ENCODE measurements around the gene BIRC3.
A peak's percentile ranks its signal among the peaks of the same experiment; 100 is the strongest.
"Not testable (repeated sequence)": the region's sequence is repeated elsewhere in the genome, so short reads cannot be mapped to it uniquely, and the experiment has no call there.

BIRC3 gene

DNA sequence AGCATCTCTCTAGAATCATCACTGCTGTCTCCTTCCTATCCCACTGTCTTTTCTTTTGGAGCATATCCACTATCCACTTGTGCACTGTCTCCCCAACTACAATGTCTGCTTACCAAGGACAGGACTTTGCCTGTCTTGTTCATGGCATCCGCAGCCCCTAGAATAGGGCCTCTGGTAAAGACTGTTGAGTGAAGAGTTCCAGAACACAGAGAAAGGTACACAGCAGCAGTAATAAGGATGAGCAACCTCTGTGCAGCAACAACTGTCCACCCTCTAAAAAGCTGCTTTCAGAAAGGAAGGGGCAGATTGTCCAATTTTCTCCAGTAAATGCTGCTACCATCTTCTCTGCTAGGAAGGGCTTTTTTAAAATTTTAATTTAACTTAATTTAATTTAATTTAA is 25.5 kb upstream of the BIRC3 start:
- Histone ChIP-seq H3K4me1 (peaks cover 0 to 24% (median 7%) of the 10 kb centered on the region in 10 experiments; a peak in 10 of 20 replicates), H3K36me3 (no peaks in the 10 kb centered on the region), H3K27me3 (no peaks in the 10 kb centered on the region), H3K9ac (no peak overlapping the region), H3K9me3 (replicated peaks in 1 of 11) (no peaks in the 10 kb centered on the region), H3K27ac (no peak overlapping the region), H3K4me3 (no peak overlapping the region), H3K4me2 (no peak overlapping the region), H4K20me1 (no peaks in the 10 kb centered on the region)
- TF ChIP-seq Cebpa-rat (IDR thresholded peaks at IDR 0.05): no peak

GRCh38 chr11:102292933-102293332 is 24.4 kb upstream of the BIRC3 start:
- TF ChIP-seq Cebpa-rat (IDR thresholded peaks at IDR 0.05): no peak

DNA sequence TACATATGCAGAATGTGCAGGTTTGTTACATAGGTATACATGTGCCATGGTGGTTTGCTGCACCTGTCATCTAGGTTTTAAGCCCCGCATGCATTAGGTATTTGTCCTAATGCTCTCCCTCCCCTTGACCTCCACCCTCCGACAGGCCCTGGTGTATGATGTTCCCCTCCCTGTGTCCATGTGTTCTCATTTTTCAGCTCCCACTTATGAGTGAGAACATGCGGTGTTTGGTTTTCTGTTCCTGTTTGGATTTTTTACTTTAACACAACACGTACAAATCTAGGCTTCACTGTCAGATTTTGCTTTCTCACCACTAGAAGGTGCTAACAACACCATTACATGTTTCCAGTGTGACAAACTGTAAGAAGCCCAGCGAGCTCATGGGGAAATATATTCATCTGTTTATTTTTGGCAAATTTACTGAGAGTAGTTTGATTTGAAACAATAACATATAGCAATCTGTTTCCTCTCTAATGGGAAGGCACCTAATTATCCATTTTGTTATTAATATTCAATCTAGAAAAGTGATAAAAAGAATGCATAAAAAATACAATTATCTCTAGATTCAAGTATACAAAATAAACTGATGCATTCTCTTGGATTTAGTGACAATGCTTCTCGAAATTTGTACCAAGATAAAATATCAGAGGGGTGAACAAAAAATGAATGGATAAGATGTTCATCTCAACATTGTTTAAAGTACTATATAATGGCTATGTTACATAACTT is 23.2 kb upstream of the BIRC3 start:
- no peak for TF ChIP-seq Cebpa-rat (IDR thresholded peaks at IDR 0.05)
- Histone ChIP-seq H3K4me3 (no peak overlapping the region), H3K4me1 (peaks cover 0 to 15% (median 0%) of the 10 kb centered on the region in 10 experiments; a peak in 1 of 20 replicates), H3K9me3 (replicated peaks in 1 of 11) (no peaks in the 10 kb centered on the region), H3K9ac (no peak overlapping the region), H4K20me1 (no peaks in the 10 kb centered on the region), H3K4me2 (no peak overlapping the region), H3K27me3 (no peaks in the 10 kb centered on the region), H3K27ac (no peak overlapping the region), H3K36me3 (no peaks in the 10 kb centered on the region)

More at GRCh38 chr11:102292933-102293332, 24.4 kb upstream of the BIRC3 start:
- H3K9me3 ChIP-seq (replicated peaks in 1 of 11): no peaks in the 10 kb centered on the region
- no peaks in the 10 kb centered on the region for H3K36me3 ChIP-seq
- no peaks in the 10 kb centered on the region for H3K27me3 ChIP-seq
- H3K4me2 ChIP-seq: no peak overlapping the region
- no peak overlapping the region for H3K4me3 ChIP-seq
- no peak overlapping the region for H3K27ac ChIP-seq
- H4K20me1 ChIP-seq: no peaks in the 10 kb centered on the region
- peaks cover 0 to 15% (median 3%) of the 10 kb centered on the region in 10 experiments; a peak in 7 of 20 replicates for H3K4me1 ChIP-seq
- H3K9ac ChIP-seq: no peak overlapping the region

DNA sequence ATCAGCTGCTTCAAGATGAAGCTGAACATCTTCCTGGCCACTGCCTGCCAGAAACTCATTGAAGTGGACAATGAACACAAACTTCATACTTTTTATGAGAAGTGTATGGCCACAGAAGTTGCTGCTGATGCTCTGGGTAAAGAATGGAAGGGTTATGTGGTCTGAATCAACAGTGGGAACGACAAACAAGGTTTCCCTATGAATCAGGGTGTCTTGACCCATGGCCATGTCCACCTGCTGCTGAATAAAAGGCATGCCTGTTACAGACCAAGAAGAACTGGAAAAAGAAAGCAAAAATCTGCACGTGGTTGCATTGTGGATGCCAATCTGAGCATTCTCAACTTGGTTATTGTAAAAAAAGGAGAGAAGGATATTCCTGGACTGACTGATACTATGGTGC is 22.2 kb upstream of the BIRC3 start:
- no peak for TF ChIP-seq Cebpa-rat (IDR thresholded peaks at IDR 0.05)
- Histone ChIP-seq H3K27me3 (no peaks in the 10 kb centered on the region), H3K9ac (no peak overlapping the region), H3K36me3 (no peaks in the 10 kb centered on the region), H3K4me1 (peaks cover 0 to 15% (median 0%) of the 10 kb centered on the region in 10 experiments; a peak in 1 of 20 replicates), H3K9me3 (replicated peaks in 1 of 11) (no peaks in the 10 kb centered on the region), H3K4me3 (no peak overlapping the region), H4K20me1 (no peaks in the 10 kb centered on the region), H3K27ac (no peak overlapping the region), H3K4me2 (no peak overlapping the region)

GRCh38 chr11:102296757-102297156 is 20.5 kb upstream of the BIRC3 start:
- H3K27me3 ChIP-seq, H3K27ac ChIP-seq, H3K36me3 ChIP-seq, H3K4me2 ChIP-seq, H4K20me1 ChIP-seq, H3K9ac ChIP-seq, H3K4me3 ChIP-seq: not testable (repeated sequence)
- H3K4me1 ChIP-seq: peaks cover 0 to 15% (median 0%) of the 10 kb centered on the region in 10 experiments; a peak in 1 of 20 replicates
- H3K9me3 ChIP-seq (replicated peaks in 1 of 11): peaks cover 0 to 12% (median 10%) of the 10 kb centered on the region in 11 experiments; a peak in 16 of 22 replicates

DNA sequence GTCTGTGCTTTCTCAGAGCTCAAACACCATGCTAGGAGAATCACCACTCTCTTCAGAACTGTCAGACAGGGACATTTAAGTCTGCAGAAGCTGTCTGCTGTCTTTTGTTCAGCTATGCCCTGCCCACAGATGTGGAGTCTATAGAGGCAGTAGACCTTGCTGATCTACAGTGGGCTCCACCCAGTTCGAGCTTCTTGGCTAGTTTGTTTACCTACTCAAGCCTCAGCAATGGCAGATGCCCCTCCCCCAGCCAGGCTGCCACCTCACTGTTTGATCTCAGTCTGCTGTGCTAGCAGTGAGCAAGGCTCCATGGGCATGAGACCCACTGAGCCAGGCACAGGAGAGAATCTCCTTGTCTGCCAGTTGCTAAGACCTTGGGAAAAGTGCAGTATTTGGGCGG is 16.4 kb upstream of the BIRC3 start:
- H3K4me3 ChIP-seq, H4K20me1 ChIP-seq, H3K9ac ChIP-seq, H3K4me2 ChIP-seq, H3K27me3 ChIP-seq, H3K36me3 ChIP-seq, H3K27ac ChIP-seq: not testable (repeated sequence)
- H3K4me1 ChIP-seq: peaks cover 0 to 26% (median 0%) of the 10 kb centered on the region in 10 experiments; a peak in 6 of 20 replicates
- H3K9me3 ChIP-seq (replicated peaks in 1 of 11): peaks cover 9 to 35% (median 25%) of the 10 kb centered on the region in 11 experiments; a peak in 21 of 22 replicates

- no peak overlapping the region for H3K27ac ChIP-seq
- H3K27me3 ChIP-seq: no peaks in the 10 kb centered on the region
- no peaks in the 10 kb centered on the region for H3K36me3 ChIP-seq
- no peak for TF ChIP-seq Cebpa-rat (IDR thresholded peaks at IDR 0.05)
- H3K4me2 ChIP-seq: peak overlapping the region in 1 of 11 experiments; percentile 4; a peak in 2 of 22 replicates
- H3K4me3 ChIP-seq: no peak overlapping the region
- peaks cover 9 to 35% (median 25%) of the 10 kb centered on the region in 11 experiments; a peak in 21 of 22 replicates for H3K9me3 ChIP-seq (replicated peaks in 1 of 11)
- H3K9ac ChIP-seq: no peak overlapping the region
- peaks cover 0 to 34% (median 7%) of the 10 kb centered on the region in 10 experiments; a peak in 13 of 20 replicates for H3K4me1 ChIP-seq
- no peaks in the 10 kb centered on the region for H4K20me1 ChIP-seq
Observed at GRCh38 chr11:102302241-102302640, 15.0 kb upstream of the BIRC3 start.

DNA sequence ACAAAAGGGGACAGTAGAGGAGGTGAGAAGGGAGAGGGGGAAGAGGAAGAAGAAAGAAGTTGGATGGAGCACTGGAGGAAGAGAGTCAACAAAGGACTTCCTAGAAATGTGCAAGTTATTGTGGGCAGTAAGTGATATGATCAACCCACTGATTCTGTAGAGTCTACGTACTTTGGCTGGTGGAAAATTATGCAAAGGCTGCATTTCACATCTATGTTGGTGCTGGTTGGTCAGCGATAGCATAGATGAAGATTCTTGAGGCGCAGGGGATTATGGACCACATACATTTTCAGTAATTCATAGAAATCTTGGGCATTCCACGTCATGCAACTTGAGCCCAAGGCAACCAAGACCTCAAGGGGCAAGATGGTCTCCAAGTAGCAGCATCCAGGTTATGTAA is 12.6 kb upstream of the BIRC3 start:
- Histone ChIP-seq H3K9ac (no peak overlapping the region), H3K4me2 (peak overlapping the region in 2 of 11 experiments; percentile 2 to 22; a peak in 1 of 22 replicates), H3K9me3 (replicated peaks in 1 of 11) (peaks cover 9 to 37% (median 25%) of the 10 kb centered on the region in 11 experiments; a peak in 21 of 22 replicates), H3K4me1 (peaks cover 0 to 38% (median 8%) of the 10 kb centered on the region in 10 experiments; a peak in 13 of 20 replicates), H4K20me1 (no peaks in the 10 kb centered on the region), H3K27me3 (no peaks in the 10 kb centered on the region), H3K27ac (no peak overlapping the region), H3K36me3 (no peaks in the 10 kb centered on the region), H3K4me3 (no peak overlapping the region)
- TF ChIP-seq Cebpa-rat (IDR thresholded peaks at IDR 0.05): no peak

DNA sequence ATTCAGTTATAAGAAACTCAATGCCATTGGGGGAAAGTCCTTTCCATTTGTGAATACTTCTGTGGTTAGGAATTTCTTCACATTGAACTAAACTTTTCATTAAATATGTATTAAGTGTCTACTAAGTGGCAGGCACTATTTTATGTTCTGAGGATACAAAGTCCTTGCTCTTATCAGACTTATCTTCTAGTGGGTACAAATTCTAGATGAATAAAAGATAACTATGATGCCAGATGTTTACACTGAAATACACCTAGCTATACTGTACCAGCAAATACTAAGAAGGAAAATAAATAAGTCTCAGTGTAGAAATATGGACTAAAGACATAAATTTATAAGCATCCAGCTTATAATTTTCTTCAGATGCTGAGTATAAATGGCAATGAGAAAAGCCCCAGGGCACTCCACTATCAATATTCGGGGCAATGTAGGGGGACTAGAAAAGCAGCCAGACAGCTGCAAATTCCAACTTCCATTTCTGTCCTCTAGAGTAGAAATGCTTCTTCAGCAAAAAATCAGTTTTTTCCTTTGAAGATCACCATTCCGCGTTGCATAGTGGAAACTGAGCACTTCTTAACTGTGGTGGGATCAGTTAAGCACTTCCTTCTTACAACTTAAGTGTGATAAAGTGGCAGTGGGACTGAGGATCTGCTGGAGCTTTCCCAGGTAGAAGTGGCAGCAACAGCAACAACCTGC is 11.8 kb upstream of the BIRC3 start:
- TF ChIP-seq Cebpa-rat (IDR thresholded peaks at IDR 0.05): no peak
- Histone ChIP-seq H3K9ac (no peak overlapping the region), H3K4me1 (peaks cover 0 to 38% (median 8%) of the 10 kb centered on the region in 10 experiments; a peak in 13 of 20 replicates), H3K4me2 (no peak overlapping the region), H4K20me1 (no peaks in the 10 kb centered on the region), H3K36me3 (no peaks in the 10 kb centered on the region), H3K27me3 (no peaks in the 10 kb centered on the region), H3K9me3 (replicated peaks in 1 of 11) (peaks cover 9 to 42% (median 29%) of the 10 kb centered on the region in 11 experiments; a peak in 21 of 22 replicates), H3K4me3 (no peak overlapping the region), H3K27ac (no peak overlapping the region)
